AG09319 (cell line): ENCODE measurements around the gene PF4V1.
A peak's percentile ranks its signal among the peaks of the same experiment; 100 is the strongest.

Experiments
- DNase-seq: peaks from one replicate; pipeline ENCODE4 v3.0.0-alpha.2; 2010; ENCODE audit warnings: low read depth; ENCODE audit errors: extremely low read depth
- TF ChIP-seq, protein P1 (sequence below): IDR thresholded peaks from 2 replicates; pipeline ENCODE4 v1.5.1; 2011; ENCODE audit warnings: low read depth, mild to moderate bottlenecking, inconsistent platforms, low read length, moderate library complexity

PF4V1 gene

DNA sequence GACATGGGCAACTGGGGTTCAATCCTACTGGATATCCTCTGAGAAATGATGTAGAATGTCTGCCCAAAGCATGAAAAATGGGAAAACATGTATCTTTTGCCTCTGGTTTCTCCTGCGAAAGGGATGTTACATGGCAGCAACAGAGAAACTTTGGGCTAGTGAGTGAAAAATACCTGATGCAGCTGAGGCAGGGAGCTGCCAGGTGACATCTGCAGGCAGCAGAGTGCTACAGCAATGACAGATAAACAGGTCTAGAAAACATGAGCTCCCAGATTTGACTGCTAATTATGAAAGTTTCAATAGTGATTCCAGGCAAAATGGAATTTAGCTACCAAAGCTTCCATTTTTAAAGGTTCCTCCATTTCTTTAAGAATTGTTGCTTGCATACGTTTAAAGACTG is 11.3 kb downstream of the PF4V1 start:
- TF ChIP-seq, protein P1, sequence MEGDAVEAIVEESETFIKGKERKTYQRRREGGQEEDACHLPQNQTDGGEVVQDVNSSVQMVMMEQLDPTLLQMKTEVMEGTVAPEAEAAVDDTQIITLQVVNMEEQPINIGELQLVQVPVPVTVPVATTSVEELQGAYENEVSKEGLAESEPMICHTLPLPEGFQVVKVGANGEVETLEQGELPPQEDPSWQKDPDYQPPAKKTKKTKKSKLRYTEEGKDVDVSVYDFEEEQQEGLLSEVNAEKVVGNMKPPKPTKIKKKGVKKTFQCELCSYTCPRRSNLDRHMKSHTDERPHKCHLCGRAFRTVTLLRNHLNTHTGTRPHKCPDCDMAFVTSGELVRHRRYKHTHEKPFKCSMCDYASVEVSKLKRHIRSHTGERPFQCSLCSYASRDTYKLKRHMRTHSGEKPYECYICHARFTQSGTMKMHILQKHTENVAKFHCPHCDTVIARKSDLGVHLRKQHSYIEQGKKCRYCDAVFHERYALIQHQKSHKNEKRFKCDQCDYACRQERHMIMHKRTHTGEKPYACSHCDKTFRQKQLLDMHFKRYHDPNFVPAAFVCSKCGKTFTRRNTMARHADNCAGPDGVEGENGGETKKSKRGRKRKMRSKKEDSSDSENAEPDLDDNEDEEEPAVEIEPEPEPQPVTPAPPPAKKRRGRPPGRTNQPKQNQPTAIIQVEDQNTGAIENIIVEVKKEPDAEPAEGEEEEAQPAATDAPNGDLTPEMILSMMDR = peak; percentile 14; the same call in 1 of the 2 replicates
- no peak for DNase-seq

DNA sequence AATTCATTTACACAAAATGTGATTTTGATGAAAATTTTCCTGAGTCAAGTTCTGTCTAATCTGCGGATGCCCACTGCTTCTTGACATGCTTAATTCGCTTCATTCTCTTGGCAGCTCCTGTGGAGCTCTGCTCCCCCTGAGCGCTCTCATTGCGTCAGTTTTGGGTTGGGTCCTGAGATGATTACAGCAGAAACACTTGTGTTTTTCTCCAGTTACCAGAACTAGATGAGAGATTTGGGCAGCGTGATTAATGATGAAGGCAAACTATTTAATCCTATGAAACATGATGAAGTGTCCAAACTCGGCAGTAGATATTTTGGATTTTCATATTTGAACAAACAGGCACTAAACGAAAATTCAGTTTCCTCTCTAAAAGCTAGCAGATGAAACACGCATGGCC is 11.9 kb downstream of the PF4V1 start:
- DNase-seq = no peak
- TF ChIP-seq, protein P1 = no peak

GRCh38 chr4:73865431-73866096 is 12.5 kb downstream of the PF4V1 start:
- DNase-seq = no peak
- TF ChIP-seq, protein P1 = no peak

DNA sequence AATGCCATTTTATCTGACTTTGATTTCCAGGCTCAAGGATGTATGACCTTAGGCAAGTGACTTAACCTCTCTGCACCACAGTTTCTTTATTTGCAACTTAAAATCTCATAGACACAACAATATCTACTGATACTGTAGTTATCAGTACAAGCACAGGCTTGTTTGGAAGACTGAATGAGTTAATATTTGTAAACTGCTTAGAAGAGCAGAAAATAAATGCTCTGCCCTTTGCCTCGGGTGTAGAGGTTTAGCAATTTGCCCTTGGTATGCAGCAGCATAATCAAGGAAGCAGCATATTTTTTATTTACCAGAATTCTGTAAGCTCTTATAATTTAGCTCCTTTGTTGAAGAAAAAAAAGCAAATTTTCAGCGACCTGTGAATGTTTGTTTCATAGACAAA is 13.2 kb downstream of the PF4V1 start:
- no peak for DNase-seq
- TF ChIP-seq, protein P1 = no peak

- no peak for DNase-seq
- TF ChIP-seq, protein P1 = no peak
These were observed 14.7 kb downstream of the PF4V1 start for GRCh38 chr4:73867783-73868182.

DNA sequence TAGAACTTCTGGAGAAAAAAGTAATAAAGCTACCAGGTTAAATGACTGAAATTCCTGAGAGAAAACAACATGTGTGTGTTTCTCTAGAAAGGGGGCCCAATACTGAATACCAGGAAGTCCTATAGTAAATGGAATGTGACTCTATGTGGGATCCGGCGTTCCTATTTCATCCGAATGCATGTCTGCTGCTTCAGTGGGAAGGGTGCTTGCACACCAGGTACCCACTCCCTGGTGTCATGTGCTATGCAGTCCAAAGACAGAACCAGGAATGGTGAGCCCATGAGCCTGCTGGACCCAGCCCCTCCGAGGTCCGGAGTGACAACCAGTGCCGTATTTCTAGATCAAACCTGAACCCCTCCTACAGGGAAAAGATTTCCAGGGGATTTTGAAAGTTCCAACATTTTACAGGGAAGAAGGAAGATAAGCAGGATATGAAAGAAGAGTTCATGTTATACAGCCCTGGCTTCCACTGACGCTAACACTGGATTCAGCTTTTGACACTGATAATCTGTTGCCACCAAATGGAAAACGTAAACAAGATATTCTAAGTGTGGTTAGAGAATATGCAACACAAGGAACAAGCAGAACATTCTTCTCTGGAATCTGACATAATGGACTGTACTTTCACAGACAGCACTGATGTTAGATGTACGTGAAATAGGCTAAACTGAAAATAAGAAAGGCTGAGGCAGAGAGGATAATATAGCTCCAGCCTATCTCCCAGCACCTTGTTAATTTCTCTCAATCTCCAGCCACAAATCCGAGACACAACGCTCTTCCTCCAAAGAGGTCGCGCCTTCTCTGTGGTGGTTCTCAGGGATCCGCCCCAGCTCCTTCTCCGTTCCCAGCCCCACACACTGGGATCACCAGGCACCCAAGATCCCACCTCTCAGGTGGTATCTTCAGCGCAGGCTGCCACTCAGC is 15.4 kb downstream of the PF4V1 start:
- no peak for DNase-seq
- TF ChIP-seq, protein P1 = no peak
